ENCODE measurements around the gene LRMDA. TPM values are rescaled to one million over a fixed set of nuclear protein-coding genes. Genes with fewer than 3 reads are reported as not detected.

Gene LRMDA
- total RNA-seq, 2 donors from 2014 or later: 12.2 to 25.4 TPM

- Histone ChIP-seq H3K9me3 (no peaks in the 10 kb centered on the region), H3K4me3 (no peak overlapping the region), H3K36me3 (replicated peaks in 1 of 2; ENCODE audit: insufficient read depth in 1 of 2, low read depth in 2 of 2) (no peaks in the 10 kb centered on the region), H3K4me1 (no peaks in the 10 kb centered on the region), H3K27ac (no peak overlapping the region), H3K27me3 (no peaks in the 10 kb centered on the region)
- intact Hi-C loops (cut with DNase I): no loop called here
- ATAC-seq (no peak), DNase-seq (no peak)
- TF ChIP-seq POLR2A (IDR thresholded peaks at IDR 0.05) (no peak), CTCF (IDR thresholded peaks at IDR 0.05) (no peak)
- WGBS, 2 donors: 78% methylated on average over 4 of the region's 4 CpGs
Observed at GRCh38 chr10:75487087-75487754, 55.8 kb downstream of the LRMDA start.

GRCh38 chr10:75487755-75488125, 56.3 kb downstream of the LRMDA start:
- Histone ChIP-seq H3K36me3 (replicated peaks in 1 of 2; ENCODE audit: insufficient read depth in 1 of 2, low read depth in 2 of 2) (no peaks in the 10 kb centered on the region), H3K4me3 (no peak overlapping the region), H3K9me3 (no peaks in the 10 kb centered on the region), H3K27me3 (no peaks in the 10 kb centered on the region), H3K27ac (no peak overlapping the region), H3K4me1 (no peaks in the 10 kb centered on the region)
- WGBS, 2 donors: 100% methylated on average over 2 of the region's 2 CpGs; no CpG with 5 or more reads in 1 of the 2 donors
- ATAC-seq (no peak), DNase-seq (no peak)
- no peak for TF ChIP-seq CTCF (IDR thresholded peaks at IDR 0.05)
- TF ChIP-seq POLR2A (IDR thresholded peaks at IDR 0.05): no peak
- intact Hi-C loops (cut with DNase I): no loop called here

GRCh38 chr10:75492173-75492925, 60.9 kb downstream of the LRMDA start:
- TF ChIP-seq CTCF (IDR thresholded peaks at IDR 0.05): no peak
- no peak for TF ChIP-seq POLR2A (IDR thresholded peaks at IDR 0.05)
- no peaks in the 10 kb centered on the region for H3K36me3 ChIP-seq (replicated peaks in 1 of 2; ENCODE audit: insufficient read depth in 1 of 2, low read depth in 2 of 2)
- ATAC-seq (no peak), DNase-seq (no peak)
- 71 to 93% methylated on average over 3 of the region's 3 CpGs for WGBS, 2 donors
- intact Hi-C loops (cut with DNase I): no loop called here
- H3K4me3 ChIP-seq: no peak overlapping the region
- H3K9me3 ChIP-seq: no peaks in the 10 kb centered on the region
- H3K4me1 ChIP-seq: no peaks in the 10 kb centered on the region
- H3K27me3 ChIP-seq: no peaks in the 10 kb centered on the region
- H3K27ac ChIP-seq: no peak overlapping the region

GRCh38 chr10:75493464-75493863, 62.0 kb downstream of the LRMDA start:
- Histone ChIP-seq H3K4me1 (no peaks in the 10 kb centered on the region), H3K36me3 (replicated peaks in 1 of 2; ENCODE audit: insufficient read depth in 1 of 2, low read depth in 2 of 2) (no peaks in the 10 kb centered on the region), H3K4me3 (no peak overlapping the region), H3K9me3 (no peaks in the 10 kb centered on the region), H3K27ac (no peak overlapping the region), H3K27me3 (no peaks in the 10 kb centered on the region)
- ATAC-seq (no peak), DNase-seq (no peak)
- WGBS, 2 donors: 91 to 100% methylated on average over 3 of the region's 3 CpGs
- TF ChIP-seq POLR2A (IDR thresholded peaks at IDR 0.05): no peak
- no peak for TF ChIP-seq CTCF (IDR thresholded peaks at IDR 0.05)
- intact Hi-C loops (cut with DNase I): no loop called here

Data from body of pancreas (tissue), 4 donors.